GM21390 (cell line): Measurements from ENCODE around the gene FKBP11.
"Not testable (repeated sequence)": the region's sequence is repeated elsewhere in the genome, so short reads cannot be mapped to it uniquely, and the experiment has no call there.

ENCODE experiments used
- ATAC-seq: cut with Tn5 transposase; IDR thresholded peaks from one replicate; pipeline ENCODE4 v1.9.1; 2021; ENCODE audit not compliant: unreplicated experiment

Gene FKBP11

GRCh38 chr12:48910196-48910595, 15.1 kb downstream of the FKBP11 start:
- no peak for ATAC-seq

- not testable (repeated sequence) for ATAC-seq
Measured at GRCh38 chr12:48909698-48910097, 15.6 kb downstream of the FKBP11 start.

- no peak for ATAC-seq
Measured at GRCh38 chr12:48907245-48907644, 18.0 kb downstream of the FKBP11 start.

- ATAC-seq = peak; percentile 70
Measured at GRCh38 chr12:48903982-48904411, 21.3 kb downstream of the FKBP11 start.

- no peak for ATAC-seq
Measured at GRCh38 chr12:48903363-48903981, 21.8 kb downstream of the FKBP11 start.

GRCh38 chr12:48901278-48901677, 24.0 kb downstream of the FKBP11 start:
- ATAC-seq = peak; percentile 70

GRCh38 chr12:48899651-48900050, 25.6 kb downstream of the FKBP11 start:
- ATAC-seq = no peak

GRCh38 chr12:48894271-48894670, 31.0 kb downstream of the FKBP11 start:
- no peak for ATAC-seq

GRCh38 chr12:48890657-48891418, 34.5 kb downstream of the FKBP11 start:
- no peak for ATAC-seq

GRCh38 chr12:48889679-48890078, 35.6 kb downstream of the FKBP11 start:
- ATAC-seq = no peak

- no peak for ATAC-seq
Measured at GRCh38 chr12:48883305-48884161, 41.8 kb downstream of the FKBP11 start.

GRCh38 chr12:48882972-48883304, 42.4 kb downstream of the FKBP11 start:
- no peak for ATAC-seq

GRCh38 chr12:48882315-48882687, 43.0 kb downstream of the FKBP11 start:
- ATAC-seq = no peak

GRCh38 chr12:48881686-48882314, 43.5 kb downstream of the FKBP11 start:
- no peak for ATAC-seq

- ATAC-seq = no peak
Measured at GRCh38 chr12:48880647-48881046, 44.6 kb downstream of the FKBP11 start.

GRCh38 chr12:48878548-48878947, 46.7 kb downstream of the FKBP11 start:
- ATAC-seq = no peak

GRCh38 chr12:48875944-48876515, 49.3 kb downstream of the FKBP11 start:
- ATAC-seq = no peak

GRCh38 chr12:48873534-48873933, 51.8 kb downstream of the FKBP11 start:
- not testable (repeated sequence) for ATAC-seq

GRCh38 chr12:48873096-48873495, 52.2 kb downstream of the FKBP11 start:
- ATAC-seq = no peak
